Measurements from ENCODE around the gene XPO6.

- TF ChIP-seq CTCF (conservative IDR thresholded peaks at IDR 0.05; ENCODE audit: low read length) (no peak), EZH2phosphoT487 (IDR thresholded peaks at IDR 0.05; ENCODE audit: borderline replicate concordance) (no peak)
These were observed 30.9 kb downstream of the XPO6 start for GRCh38 chr16:28180655-28181460.
